GM18858 (cell line): Measurements from ENCODE around the gene ITLN1.
"Not testable (repeated sequence)": the region's sequence is repeated elsewhere in the genome, so short reads cannot be mapped to it uniquely, and the experiment has no call there.

Source experiments
- ATAC-seq: cut with Tn5 transposase; IDR thresholded peaks from one replicate; pipeline ENCODE4 v1.9.1; 2021; ENCODE audit not compliant: unreplicated experiment

The ITLN1 gene

GRCh38 chr1:160885042-160885441 lies at the start of gene ITLN1:
Gene ITLN1 (minus strand): TSS chr1:160885180. CDS start chr1:160884877, 303 bp downstream.
- ATAC-seq = no peak

GRCh38 chr1:160933305-160933704 lies 48.3 kb upstream of the ITLN1 start:
- not testable (repeated sequence) for ATAC-seq

GRCh38 chr1:160925652-160926244 lies 40.8 kb upstream of the ITLN1 start:
- no peak for ATAC-seq

GRCh38 chr1:160924791-160925651 lies 40.0 kb upstream of the ITLN1 start:
- no peak for ATAC-seq

- ATAC-seq = no peak
Measured at GRCh38 chr1:160916666-160917065, 31.7 kb upstream of the ITLN1 start.

- not testable (repeated sequence) for ATAC-seq
Measured at GRCh38 chr1:160913229-160913628, 28.2 kb upstream of the ITLN1 start.

- ATAC-seq = no peak
Measured at GRCh38 chr1:160911925-160912324, 26.9 kb upstream of the ITLN1 start.

GRCh38 chr1:160911441-160911840 lies 26.5 kb upstream of the ITLN1 start:
- ATAC-seq = no peak

GRCh38 chr1:160910170-160910750 lies 25.3 kb upstream of the ITLN1 start:
- no peak for ATAC-seq

- no peak for ATAC-seq
Measured at GRCh38 chr1:160907976-160908375, 23.0 kb upstream of the ITLN1 start.

- ATAC-seq = no peak
Measured at GRCh38 chr1:160905617-160905989, 20.6 kb upstream of the ITLN1 start.

GRCh38 chr1:160904783-160905616 lies 20.0 kb upstream of the ITLN1 start:
- ATAC-seq = no peak

GRCh38 chr1:160902251-160902650 lies 17.3 kb upstream of the ITLN1 start:
- ATAC-seq = not testable (repeated sequence)

GRCh38 chr1:160901768-160902167 lies 16.8 kb upstream of the ITLN1 start:
- ATAC-seq = no peak

- ATAC-seq = not testable (repeated sequence)
Measured at GRCh38 chr1:160900683-160901082, 15.7 kb upstream of the ITLN1 start.

- not testable (repeated sequence) for ATAC-seq
Measured at GRCh38 chr1:160894368-160895135, 9.6 kb upstream of the ITLN1 start.

- no peak for ATAC-seq
Measured at GRCh38 chr1:160891474-160891873, 6.5 kb upstream of the ITLN1 start.

GRCh38 chr1:160888926-160889325 lies 3.9 kb upstream of the ITLN1 start:
- no peak for ATAC-seq

- no peak for ATAC-seq
Measured at GRCh38 chr1:160887071-160887470, 2.1 kb upstream of the ITLN1 start.

GRCh38 chr1:160884579-160884978 lies 401 bp downstream of the ITLN1 start:
- ATAC-seq = no peak
